HG02852 (cell line): Measurements from ENCODE around the gene PCIF1.
"Not testable (repeated sequence)": the region's sequence is repeated elsewhere in the genome, so short reads cannot be mapped to it uniquely, and the experiment has no call there.

ENCODE experiments used
- ATAC-seq: cut with Tn5 transposase; IDR thresholded peaks from one replicate; pipeline ENCODE4 v1.9.1; 2021; ENCODE audit warnings: mild to moderate bottlenecking, moderate library complexity; ENCODE audit not compliant: unreplicated experiment

The PCIF1 gene

DNA sequence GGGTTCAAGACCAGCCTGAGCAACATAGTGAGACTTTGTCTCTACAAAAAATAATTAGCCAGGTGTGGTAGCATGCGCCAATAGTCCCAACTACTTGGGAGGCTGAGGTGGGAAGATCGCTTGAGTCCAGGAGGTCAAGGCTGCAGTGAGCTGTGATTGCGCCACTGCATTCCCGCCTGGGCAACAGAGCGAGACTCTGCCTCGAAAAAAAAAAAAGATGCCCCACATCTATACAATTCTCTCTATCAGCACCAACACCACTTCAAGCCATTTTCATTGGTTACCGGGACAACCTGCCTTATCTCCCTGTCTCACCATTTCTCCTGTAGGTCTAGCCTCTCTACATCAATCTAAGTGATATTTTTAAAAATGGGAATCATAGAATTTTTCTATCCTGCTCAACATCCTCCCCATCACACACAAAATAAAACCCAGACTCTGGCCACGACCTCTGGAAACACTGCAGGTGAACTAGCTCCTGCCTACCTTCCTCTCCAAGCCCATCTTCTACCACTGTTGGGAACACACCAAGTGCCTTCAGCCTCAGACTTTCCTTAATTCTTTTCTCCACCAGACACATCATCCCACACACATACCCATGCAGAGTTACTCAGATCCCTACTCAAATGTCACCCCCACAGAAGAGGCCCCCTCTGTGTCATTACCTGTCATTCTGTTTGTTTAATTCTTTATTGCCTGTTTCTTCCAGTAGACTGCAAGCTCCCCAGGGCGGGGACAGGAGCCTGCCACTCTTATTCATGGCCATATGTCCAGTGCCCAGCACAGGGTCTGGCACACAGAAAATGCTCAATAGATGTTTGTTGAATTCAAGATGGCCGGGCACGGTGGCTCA, 12.9 kb upstream of the PCIF1 start:
- no peak for ATAC-seq

DNA sequence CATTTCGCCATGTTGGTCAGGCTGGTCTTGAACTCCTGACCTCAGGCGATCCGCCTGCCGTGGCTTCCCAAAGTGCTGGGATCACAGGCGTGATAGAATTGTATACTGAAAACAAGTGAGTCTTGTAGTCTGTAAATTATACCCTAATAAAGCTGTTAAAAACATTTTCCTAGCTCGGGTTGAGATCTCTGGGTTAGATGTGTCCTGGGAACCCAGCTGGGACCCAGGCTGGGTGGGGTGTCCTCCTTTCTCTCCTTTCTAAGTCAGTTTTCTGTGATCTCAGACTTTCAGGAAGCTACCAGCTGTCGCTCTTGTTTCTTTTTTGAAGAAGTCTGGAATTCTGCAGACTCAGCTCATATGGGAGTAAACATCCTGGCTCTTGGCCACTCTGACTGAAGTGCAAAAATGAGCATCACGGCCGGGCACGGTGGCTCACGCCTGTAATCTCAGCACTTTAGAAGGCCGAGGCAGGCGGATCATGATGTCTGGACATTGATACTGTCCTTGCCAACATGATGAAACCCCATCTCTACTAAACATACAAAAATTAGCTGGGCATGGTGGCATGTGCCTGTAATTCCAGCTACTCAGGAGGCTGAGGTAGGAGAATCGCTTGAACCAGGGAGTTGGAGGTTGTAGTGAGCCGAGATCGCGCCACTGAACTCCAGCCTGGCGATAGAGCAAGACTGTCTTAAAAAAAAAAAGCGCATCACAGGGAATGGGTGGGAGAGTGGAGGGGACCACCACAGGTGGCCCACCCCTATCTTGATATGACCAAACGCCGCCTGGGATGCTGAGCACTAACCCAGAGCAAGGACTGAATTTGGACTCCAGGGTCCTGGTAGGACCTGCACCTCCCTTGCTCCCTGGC, 9.9 kb upstream of the PCIF1 start:
- ATAC-seq = no peak

DNA sequence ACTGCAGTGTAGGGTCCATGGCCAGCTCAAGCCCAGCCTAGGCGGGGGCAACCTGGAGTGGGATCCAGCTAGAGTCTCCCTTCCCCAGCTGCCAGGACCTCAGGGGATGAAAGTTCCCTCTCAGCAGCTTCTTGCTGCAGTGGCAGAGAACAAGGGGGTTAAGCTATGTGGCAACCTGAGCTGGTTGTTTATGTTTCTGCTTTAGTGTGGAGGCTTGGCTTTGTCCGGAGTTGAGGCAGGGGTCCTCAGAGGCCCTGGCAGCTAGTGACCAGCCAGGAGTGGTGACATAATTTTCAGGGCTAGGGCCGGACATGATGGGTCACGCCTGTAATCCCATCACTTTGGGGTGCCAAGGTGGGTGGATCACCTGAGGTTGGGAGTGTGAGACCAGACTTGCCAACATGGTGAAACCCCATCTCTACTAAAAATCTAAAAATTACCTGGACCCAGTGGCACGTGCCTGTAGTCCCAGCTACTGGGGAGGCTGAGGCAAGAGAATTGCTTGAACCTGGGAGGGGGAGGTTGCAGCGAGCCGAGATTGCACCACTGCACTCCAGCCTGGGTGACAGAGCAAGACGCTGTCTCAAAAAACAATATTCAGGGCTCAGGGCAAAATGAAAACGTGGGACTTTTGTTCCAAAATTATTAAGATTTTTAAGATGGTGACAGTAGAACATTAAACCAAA, 8.5 kb upstream of the PCIF1 start:
- ATAC-seq = no peak

DNA sequence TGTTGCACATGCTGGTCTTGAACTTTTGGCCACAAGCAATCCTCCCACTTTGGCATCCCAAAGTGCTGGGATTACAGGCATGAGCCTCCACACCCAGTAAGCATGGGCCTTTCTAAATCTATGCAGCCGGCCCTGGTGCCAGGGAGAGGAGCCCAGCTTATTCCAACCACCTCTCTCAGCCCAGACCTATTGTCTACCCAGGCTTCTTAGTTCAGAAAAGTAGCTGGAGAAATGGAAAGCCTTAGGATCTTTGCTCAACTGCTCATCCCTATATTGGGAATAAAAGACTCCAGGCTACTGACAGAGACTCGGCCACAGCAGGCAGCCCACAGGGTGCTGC, 7.8 kb upstream of the PCIF1 start:
- no peak for ATAC-seq

DNA sequence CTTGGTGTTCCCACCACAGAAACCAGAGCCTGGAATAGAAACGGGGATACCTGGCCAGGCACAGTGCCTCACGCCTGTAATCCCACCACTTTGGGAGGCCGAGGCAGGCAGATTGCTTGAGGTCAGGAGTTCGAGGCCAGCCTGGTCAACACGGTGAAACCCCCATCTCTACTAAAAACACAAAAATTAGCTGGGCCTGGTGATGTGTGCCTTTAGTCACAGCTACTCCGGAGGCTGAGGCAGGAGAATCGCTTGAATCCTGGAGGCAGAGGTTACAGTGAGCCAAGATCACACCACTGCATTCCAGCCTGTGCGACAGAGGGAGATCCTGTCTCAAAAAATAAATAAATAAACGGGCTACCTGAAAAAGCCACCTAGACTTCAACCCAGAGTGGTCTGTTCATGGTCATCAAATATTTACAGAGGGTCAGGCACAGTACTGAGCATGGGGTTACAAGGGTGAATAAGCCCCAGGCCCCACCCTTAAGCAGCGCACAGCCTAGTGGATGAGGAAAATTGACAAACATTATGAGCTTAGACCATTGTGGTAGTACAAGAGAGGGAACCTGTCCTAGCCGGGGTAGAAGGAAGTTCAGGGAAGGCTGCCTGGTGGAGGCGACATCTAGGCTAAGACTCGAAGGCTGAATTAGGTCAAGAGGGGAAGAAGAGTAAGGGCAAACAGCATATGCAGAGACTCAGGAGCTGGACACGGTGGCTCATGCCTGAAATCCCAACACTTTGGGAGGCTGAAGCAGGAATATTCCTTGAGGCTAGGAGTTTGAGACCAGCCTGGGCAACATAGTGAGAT, 7.2 kb upstream of the PCIF1 start:
- no peak for ATAC-seq

DNA sequence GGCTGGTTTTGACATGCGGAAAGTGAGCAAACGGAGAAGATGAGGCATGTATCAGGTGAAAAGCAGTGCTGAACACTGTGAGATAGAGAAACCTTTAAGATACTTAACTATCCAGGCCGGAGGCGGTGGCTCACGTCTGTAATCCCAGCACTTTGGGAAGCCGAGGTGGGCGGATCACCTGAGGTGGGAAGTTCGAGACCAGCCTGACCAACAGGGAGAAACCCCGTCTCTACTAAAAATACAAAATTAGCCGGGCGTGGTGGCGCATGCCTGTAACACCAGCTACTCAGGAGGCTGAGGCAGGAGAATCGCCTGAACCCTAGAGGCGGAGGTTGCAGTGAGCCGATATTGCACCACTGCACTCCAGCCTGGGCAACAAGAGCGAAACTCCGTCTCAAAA, 2.8 kb upstream of the PCIF1 start:
- ATAC-seq = not testable (repeated sequence)

DNA sequence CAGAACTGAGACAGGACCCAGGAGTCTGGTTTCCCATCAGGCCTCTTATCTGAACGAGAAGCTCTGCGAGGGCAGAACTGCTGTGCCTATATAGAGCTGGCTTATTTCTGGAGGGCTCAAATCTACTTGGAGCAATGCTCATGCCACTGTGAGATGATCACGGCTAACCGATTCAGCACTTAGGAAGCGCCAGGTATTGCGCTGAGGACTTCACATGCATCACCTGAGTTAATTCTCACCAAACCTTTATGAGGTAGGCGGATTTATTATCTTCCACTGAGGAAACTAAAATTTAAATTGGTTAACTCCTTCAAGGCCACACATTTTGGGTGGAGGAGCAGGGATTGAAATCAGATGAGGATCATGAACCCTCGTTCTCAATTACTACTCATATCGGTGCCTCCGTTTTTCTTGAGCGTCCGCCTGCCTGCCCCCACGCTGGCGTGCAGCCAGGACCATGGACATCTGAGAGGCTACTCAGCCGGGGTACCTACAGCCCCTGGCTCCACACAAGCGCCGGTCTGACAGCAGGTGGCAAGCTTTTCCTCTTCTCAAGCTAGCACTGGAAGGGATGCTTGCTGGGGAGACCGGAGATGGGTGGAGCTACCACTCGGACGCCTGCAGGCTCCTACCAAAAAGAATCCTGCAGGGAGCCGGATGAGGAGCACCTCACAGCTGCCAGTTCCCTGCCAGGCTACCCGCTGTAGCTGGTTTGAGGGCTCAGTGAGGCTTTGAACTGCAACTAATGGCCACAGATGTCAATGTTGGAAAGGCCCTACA, 1.0 kb upstream of the PCIF1 start:
- no peak for ATAC-seq

DNA sequence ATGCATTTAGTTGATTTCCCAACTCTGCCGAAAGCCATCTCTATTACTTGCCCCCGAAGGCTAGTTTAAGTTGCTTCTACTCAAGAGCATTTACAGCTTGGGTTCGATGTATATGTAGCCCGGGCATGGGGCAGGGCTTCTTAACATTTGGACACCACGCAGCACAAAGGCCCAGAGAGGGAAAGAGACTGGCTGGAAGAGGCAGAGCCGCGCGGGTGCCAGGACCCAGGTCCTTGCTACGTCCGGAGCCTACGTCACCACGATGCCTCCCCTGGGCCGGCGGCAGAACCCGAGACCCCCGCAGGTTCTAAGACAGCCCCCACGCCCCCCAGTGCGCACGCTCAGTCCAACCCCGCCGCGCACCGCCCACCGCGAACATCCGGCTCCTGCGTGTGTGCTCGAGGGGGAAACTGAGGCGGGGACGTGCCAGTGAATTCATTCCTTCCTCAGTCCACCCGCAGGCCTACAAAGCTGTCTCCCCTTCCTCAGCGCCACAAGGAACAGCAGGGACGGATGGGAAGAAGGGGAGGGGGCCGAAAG, 367 bp upstream of the PCIF1 start:
- peak; percentile 20 for ATAC-seq

DNA sequence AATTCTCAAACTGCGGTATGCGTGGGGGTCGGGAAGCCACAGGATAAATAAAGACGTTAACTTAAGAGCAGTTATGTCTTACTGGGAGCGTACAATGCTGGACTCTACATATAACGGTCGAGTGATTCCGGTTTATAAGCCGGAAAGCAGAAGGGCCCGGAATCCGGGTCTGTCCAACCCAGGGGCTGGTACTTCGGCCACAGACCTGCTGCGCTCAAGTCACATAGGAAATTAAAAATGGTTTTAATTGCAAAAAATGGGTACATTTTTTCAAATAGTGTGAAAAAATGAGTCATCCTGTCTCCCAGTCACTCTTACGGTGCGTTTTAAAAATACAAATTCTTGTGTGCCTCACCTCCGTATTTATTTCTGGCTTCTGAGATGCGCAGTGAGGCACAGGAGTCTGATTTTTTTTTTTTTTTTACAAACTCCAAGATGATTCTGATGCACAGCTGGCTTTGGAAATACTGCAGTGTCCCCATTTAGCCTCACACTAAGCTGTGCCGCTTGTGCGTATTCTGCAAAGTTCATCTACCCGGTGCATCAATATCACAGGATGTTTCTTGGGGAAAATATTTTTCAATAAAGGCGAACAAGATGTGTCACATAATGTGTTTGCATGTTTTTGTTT, 1.0 kb downstream of the PCIF1 start:
- peak; percentile 7 for ATAC-seq

DNA sequence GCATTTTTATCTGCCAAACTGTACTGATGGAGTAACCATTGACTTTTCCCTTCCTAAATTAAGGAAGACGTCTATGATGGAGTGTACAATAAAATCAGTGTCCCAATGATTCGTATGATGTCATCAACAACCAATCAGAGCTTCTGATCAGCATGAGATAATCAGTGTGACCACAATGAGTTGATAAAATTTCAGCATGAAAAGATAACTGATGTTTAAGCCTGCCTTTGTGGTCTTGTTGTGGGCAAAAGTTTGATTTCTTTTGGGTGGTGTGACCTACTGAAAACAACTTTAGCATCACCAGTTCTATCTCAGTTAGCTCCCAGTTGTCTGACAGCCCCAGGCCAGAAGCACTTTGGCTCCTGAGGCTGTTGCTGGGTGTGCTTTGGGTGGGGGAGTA, 3.3 kb downstream of the PCIF1 start:
- no peak for ATAC-seq

DNA sequence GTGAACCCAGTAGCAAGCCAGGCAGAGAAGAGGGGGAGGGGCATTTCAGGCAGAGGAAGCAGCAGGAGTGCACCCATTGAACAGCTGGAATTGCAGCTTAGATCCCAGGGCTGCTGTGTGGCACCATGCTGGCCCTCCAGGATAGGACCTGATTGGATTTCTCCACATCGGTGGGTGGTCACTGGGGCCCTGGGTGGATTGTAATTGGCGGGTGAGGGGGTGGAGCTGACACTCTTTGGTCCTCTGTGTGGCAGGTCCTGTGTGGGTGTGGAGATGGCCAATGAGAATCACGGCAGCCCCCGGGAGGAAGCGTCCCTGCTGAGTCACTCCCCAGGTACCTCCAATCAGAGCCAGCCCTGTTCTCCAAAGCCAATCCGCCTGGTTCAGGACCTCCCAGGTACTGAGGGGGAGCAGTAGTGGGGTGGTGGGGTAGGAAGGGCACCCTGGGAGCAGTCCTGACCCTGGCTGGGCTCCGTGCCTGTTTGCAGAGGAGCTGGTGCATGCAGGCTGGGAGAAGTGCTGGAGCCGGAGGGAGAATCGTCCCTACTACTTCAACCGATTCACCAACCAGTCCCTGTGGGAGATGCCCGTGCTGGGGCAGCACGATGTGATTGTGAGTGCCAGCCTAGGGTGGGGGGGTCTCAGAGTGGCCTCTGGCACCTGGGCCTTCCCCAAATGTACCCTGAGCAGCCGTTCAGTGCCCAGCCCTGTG, 4.4 kb downstream of the PCIF1 start:
- no peak for ATAC-seq

DNA sequence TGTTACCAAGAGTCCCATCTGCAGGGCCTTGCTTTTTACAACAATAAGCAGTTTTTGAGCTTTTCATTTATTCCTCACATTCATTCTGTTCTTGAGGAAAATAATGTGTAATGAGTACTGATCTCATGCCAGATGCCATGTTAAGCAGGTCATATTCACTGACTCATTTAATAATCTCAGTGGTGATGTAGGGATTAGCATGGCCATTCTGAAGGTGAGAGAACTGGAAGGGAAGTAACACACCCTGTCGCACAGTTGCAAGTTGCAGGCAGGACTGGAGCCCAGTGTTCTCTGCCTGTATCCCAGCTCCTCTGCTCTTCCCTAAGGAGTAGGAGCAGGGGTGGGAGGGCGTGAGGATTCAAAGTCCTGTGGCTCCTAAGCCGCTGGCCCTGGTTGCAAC, 5.6 kb downstream of the PCIF1 start:
- ATAC-seq = no peak

DNA sequence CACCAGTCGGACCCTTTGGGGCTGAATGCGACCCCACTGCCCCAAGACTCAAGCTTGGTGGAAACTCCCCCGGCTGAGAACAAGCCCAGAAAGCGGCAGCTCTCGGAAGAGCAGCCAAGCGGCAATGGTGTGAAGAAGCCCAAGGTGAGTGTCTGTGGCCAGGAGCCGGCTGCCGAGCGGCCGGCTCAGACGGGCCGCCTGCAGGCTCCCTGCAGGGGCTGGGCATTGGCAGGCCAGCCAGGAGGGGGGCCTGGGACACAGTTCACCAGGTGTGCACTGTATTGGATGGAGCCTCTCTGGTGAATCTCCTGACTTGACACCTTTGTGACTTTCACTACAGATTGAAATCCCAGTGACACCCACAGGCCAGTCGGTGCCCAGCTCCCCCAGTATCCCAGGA, 6.0 kb downstream of the PCIF1 start:
- ATAC-seq = no peak

DNA sequence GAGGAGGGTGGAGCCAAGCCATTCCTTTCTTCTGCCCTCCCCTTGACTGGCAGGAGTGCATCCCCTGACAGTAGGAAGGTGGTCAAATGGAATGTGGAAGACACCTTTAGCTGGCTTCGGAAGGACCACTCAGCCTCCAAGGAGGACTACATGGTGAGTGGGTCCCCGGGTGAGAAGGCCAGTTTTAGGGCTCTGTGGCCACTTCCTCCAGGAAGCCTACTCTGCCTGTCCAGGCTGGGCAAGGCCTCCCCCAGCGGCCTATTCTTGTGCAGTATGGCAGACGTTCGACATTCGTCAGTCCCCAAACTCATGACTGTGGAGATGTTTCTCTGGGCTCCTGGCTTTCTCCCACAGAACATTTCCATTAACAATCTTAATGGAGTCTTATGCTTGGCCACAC, 9.1 kb downstream of the PCIF1 start:
- no peak for ATAC-seq

DNA sequence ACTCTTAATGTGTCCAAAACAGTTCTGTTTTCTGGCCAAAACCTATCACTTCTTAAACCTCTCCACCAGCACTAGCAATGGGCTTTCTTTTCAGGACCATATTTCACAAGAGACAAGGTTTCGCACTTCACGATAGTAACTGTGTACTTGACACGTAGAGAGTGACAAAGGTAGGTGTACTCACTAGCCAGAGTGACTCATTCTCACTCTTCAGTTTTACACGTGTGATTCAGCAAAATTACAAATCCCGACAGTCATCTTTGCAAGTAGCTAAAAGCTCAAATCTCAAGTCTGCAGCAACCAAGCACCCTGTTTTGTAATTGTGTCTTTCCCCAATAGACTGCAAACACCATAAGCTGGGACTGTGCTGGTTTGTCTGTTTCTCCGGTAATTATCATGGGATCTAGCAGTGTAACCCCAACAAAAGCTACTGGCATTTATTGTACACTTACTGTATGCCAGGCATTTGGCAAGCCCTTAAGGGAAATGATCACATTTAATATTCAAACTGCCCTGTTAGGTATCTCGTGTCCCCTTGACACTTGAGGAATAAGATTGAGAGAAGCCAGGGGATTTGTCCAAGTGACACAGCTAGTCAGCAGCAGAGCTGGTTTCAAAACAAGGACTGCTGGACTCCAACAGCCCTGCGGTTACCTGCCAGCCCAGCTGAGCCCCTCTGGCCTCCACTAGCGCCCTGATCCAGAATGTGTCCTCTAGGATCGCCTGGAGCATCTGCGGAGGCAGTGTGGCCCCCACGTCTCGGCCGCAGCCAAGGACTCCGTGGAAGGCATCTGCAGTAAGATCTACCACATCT, 9.9 kb downstream of the PCIF1 start:
- no peak for ATAC-seq

DNA sequence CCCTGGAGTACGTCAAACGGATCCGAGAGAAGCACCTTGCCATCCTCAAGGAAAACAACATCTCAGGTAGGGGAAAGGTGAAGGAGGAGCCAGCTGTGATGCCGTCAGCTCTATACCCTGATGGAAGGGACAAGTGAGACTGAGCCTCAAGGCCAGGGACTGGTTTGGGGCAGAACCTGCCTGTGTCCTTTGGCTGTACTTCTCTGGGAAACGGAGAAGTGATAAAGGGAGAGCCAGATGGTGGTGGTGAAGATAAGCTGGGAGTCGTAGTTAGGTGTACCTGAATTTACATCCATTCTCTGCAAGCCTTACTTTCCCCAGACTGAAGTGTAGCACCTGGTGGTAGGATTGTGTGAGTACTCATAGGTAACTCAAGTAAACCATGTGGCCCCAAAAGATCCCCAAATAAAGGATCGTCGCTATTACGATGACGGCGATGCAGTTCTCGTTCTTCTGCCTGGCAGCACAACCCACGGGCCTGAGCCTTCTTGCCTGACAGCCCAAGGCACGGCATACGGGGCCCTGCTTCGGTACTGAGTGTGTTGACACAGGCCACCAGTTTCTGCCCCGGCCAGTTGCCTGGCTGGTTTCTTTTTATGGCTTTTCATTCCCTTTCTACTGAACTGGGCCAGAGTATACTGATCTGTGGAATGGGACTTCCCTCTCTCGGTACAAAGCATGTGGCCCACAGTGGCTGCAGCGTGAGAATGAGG, 10.6 kb downstream of the PCIF1 start:
- no peak for ATAC-seq

DNA sequence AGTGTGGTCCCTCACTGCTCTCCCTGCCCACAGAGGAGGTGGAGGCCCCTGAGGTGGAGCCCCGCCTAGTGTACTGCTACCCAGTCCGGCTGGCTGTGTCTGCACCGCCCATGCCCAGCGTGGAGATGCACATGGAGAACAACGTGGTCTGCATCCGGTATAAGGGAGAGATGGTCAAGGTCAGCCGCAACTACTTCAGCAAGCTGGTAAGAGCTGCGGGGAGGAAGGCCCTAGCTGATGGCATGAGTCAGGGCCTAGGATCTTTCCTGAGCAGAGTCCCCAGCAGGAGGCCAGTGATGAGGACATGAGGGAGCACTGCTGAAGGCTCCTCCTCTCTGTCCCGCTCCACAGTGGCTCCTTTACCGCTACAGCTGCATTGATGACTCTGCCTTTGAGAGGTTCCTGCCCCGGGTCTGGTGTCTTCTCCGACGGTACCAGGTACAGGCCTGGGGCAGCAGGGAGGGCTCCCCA, 11.2 kb downstream of the PCIF1 start:
- ATAC-seq = no peak
